Heart left ventricle (tissue), 16 donors: ENCODE measurements around the gene ROPN1. TPM values are rescaled to one million over a fixed set of nuclear protein-coding genes. Genes with fewer than 3 reads are reported as not detected.
"Not testable (repeated sequence)": the region's sequence is repeated elsewhere in the genome, so short reads cannot be mapped to it uniquely, and the experiment has no call there.

Experiments
- ATAC-seq, 4 donors: fragments of 200-7000 bp; cut with Tn5 transposase; one replicate each; pipeline ENCODE4 v1.9.1; 2020 to 2022; ENCODE audit warnings: moderate library complexity in 4 of 4, mild to moderate bottlenecking in 3 of 4, moderate number of reproducible peaks in 1 of 4
- DNase-seq, 5 donors: peaks; one replicate each; pipeline ENCODE4 v3.0.0-alpha.2; 2020
- H3K27ac ChIP-seq, 12 donors: fragments of 200-600 bp; sonication (generic) in 4 of 12; one replicate each; pipeline versions ENCODE4 v1.5.0 to v1.8.0; 2016 to 2022; ENCODE audit warnings: mild to moderate bottlenecking in 2 of 12
- H3K27me3 ChIP-seq, 9 donors: fragments of 200-600 bp; sonication (generic) in 2 of 9; one replicate each; pipeline versions ENCODE4 v1.5.1 to v1.8.0; 2016 to 2022; ENCODE audit warnings: mild to moderate bottlenecking in 3 of 9
- H3K36me3 ChIP-seq, 9 donors: fragments of 200-600 bp; sonication (generic) in 2 of 9; one replicate each; pipeline versions ENCODE4 v1.5.0 to v1.8.0; 2018 to 2022; ENCODE audit warnings: mild to moderate bottlenecking in 2 of 9
- H3K4me1 ChIP-seq, 12 donors: fragments of 200-600 bp; sonication (generic) in 4 of 12; one replicate each; pipeline versions ENCODE4 v1.5.0 to v1.8.0; 2016 to 2022; ENCODE audit warnings: mild to moderate bottlenecking in 3 of 12
- H3K4me3 ChIP-seq, 12 donors: fragments of 200-600 bp; sonication (generic) in 4 of 12; one replicate each; pipeline versions ENCODE4 v1.5.0 to v1.8.0; 2017 to 2022; ENCODE audit warnings: mild to moderate bottlenecking in 9 of 12, moderate library complexity in 4 of 12
- H3K9me3 ChIP-seq, 12 donors: fragments of 200-600 bp; sonication (generic) in 4 of 12; one replicate each; pipeline versions ENCODE4 v1.5.0 to v1.8.0; 2016 to 2022; ENCODE audit warnings: mild to moderate bottlenecking in 1 of 12
- POLR2A ChIP-seq, 2 donors: fragments of 450-650 bp; IDR thresholded peaks; one replicate each; pipeline ENCODE4 v1.6.1; 2017; ENCODE audit warnings: antibody characterized with exemption in 2 of 2, mild to moderate bottlenecking in 2 of 2, moderate library complexity in 2 of 2
- WGBS, 4 donors: extraction: QIAGEN DNeasy Blood & Tissue Kit in 2 of 4; methylation state at CpG; one replicate each; pipeline versions ENCODE4 v1.1.5 to v1.1.7; 2013 to 2018; 5-methylcytosine and 5-hydroxymethylcytosine counted together
- intact Hi-C, 10 donors: fragments of 100-400 bp; cut with DNase I; formaldehyde crosslinking; loops; one replicate each; pipeline versions ENCODE4 v1.11.1 to v1.14.2; 2022
- polyA plus RNA-seq, 2 donors: library from polyadenylated mRNA; stranded (reverse); fragments of 200-250 nt; gene quantifications; one replicate each; pipeline ENCODE4 v1.2.3, GENCODE V29; 2013
- total RNA-seq, 9 donors: library from RNA; depleted of rRNA in 2 of 9; stranded (reverse); fragments of >200 nt in 2 of 9; fragmentation: NEBNext Ultra II Directional in 3 of 9; extraction: Animal tissue kit (Norgen Biotek cat#: 25700) in 3 of 9; gene quantifications; one replicate each; pipeline versions ENCODE4 v1.1.0 to v1.2.4, GENCODE V29; 2016 to 2023
- TF ChIP-seq, protein P1 (sequence below), 12 donors: fragments of 200-600 bp; sonication (generic) in 4 of 12; IDR thresholded peaks; one replicate each; pipeline versions ENCODE4 v1.5.0 to v1.8.0; 2018 to 2022; ENCODE audit warnings: antibody characterized with exemption in 12 of 12, mild to moderate bottlenecking in 5 of 12
- donor health status: ischemic (EF 13 %, LVEDD 7.1; RV severe dilation, severe dysfunction).
- donor health status: healthy with polysubstance abuse.
- donor health status: DM: no; HTN: yes; CAD: no.
- donor health status: DM: no; HTN: no; CAD: no.
- donor health status: ischemic (EF 25% LVEDD 6.9; RV normal size, moderate dysfunction).
- donor health status: ischemic (EF 25% LVEDD 5.7; RV mildly dilated, moderate dysfunction).
- donor health status: healthy.
- donor health status: DM: yes; HTN: yes; CAD: no.
- donor health status: ischemic (EF 35%, LVEDD 5.7; RV mildly dilated, moderate dysfunction).
- donor health status: nonischemic (EF 11% LVEDD 7.7; RV severe dilation, severe dysfunction).
- donor health status: DM: yes; HTN: yes; CAD: no.
- donor health status: PGD.
- donor health status: ischemic (EF 29% LVEDD 5.4; RV normal size, mild dysfunction).
- donor health status: nonischemic (EF 23%, LVEDD 6.1; RV moderate dilation, normal function).

The ROPN1 gene
- total and polyA plus RNA-seq, 11 donors, result 0.19 to 0.67 (median 0.31) TPM; not detected in 4

DNA sequence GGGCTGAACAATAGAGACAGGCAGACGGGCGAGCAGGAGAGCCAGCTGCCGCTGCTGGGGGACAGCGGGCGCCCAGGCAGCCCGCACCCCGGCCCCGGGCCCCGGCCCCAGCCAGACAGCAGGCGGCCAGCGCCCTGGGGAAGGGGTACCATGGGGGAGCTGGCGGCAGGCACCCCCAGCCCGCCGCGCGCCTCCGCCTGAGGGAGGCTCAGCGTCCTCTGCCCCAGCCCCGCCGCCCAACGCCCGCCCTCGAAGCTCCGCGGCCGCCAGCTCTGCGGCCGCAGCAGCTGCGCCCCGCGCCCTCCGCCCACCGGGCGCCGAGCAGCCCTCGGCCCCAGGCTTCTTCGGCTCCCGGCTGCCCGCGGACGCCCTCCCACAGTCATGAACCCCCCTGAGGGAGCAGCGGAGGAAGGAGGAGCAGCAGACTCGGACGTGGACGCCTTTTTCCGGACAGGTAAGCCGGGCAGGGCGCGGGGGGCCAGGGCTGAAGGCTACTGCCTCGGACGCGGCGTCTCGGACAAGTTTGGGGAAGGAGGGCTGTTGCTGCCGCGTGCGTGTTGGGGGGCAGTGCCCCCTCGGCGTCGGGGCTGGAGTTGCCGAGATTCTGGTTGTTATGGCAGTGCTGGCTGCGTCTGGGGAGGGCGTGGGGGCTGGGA, 41.6 kb upstream of the ROPN1 start, which contains the start of gene KALRN:
Gene KALRN (plus strand): TSS at position 10 of the 656 bp plus-strand sequence.
- H3K4me3 ChIP-seq, result peak within 1 kb of the TSS; percentile 62 to 92 (median 85)
- DNase-seq (peak; percentile 23 to 72 (median 28)), ATAC-seq (peak in 2 of 4 donors; percentile 42 to 45)
- 0 to 1% (median 0%) methylated on average over 30 to 63 of the region's 63 CpGs for WGBS, 4 donors
- peaks cover 0 to 34% (median 9%) of the 10 kb centered on the region in 12 donors for H3K4me1 ChIP-seq
- peak within 1 kb of the TSS; percentile 80 to 98 (median 94) for H3K27ac ChIP-seq
- intact Hi-C loops, result loop anchor here (2.0 to 10.0 kb wide), 9 partner anchors 43 to 249 kb away; no protein-coding TSS in a partner anchor
- H3K27me3 ChIP-seq, result peaks cover 0 to 56% (median 0%) of the 10 kb centered on the region in 9 donors
- H3K36me3 ChIP-seq, result no peaks in the 10 kb centered on the region
- TF ChIP-seq, protein P1, sequence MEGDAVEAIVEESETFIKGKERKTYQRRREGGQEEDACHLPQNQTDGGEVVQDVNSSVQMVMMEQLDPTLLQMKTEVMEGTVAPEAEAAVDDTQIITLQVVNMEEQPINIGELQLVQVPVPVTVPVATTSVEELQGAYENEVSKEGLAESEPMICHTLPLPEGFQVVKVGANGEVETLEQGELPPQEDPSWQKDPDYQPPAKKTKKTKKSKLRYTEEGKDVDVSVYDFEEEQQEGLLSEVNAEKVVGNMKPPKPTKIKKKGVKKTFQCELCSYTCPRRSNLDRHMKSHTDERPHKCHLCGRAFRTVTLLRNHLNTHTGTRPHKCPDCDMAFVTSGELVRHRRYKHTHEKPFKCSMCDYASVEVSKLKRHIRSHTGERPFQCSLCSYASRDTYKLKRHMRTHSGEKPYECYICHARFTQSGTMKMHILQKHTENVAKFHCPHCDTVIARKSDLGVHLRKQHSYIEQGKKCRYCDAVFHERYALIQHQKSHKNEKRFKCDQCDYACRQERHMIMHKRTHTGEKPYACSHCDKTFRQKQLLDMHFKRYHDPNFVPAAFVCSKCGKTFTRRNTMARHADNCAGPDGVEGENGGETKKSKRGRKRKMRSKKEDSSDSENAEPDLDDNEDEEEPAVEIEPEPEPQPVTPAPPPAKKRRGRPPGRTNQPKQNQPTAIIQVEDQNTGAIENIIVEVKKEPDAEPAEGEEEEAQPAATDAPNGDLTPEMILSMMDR (IDR thresholded peaks at IDR 0.05), result peak in 6 of 12 donors; percentile 4 to 31 (median 18)
- no peak for TF ChIP-seq POLR2A (IDR thresholded peaks at IDR 0.05)
- peaks cover 0 to 5% (median 0%) of the 10 kb centered on the region in 12 donors for H3K9me3 ChIP-seq

- Histone ChIP-seq H3K9me3 (no peaks in the 10 kb centered on the region), H3K36me3 (no peaks in the 10 kb centered on the region), H3K4me1 (peaks cover 0 to 34% (median 9%) of the 10 kb centered on the region in 12 donors), H3K27ac (peak overlapping the region; percentile 80 to 98 (median 94)), H3K4me3 (peak overlapping the region; percentile 62 to 92 (median 85)), H3K27me3 (peaks cover 0 to 57% (median 0%) of the 10 kb centered on the region in 9 donors)
- DNase-seq (peak; percentile 88 to 92 (median 90)), ATAC-seq (peak; percentile 79 to 96 (median 93))
- WGBS, 4 donors, result 0 to 3% (median 1%) methylated on average over 27 to 48 of the region's 48 CpGs
- TF ChIP-seq, protein P1 (IDR thresholded peaks at IDR 0.05), result peak; percentile 61 to 88 (median 76)
- TF ChIP-seq POLR2A (IDR thresholded peaks at IDR 0.05), result no peak
- intact Hi-C loops, result loop anchor here (2.0 to 10.0 kb wide), 9 partner anchors 44 to 249 kb away; no protein-coding TSS in a partner anchor
These were observed 41.0 kb upstream of the ROPN1 start for GRCh38 chr3:124032881-124033359.

- 3 to 5% (median 4%) methylated on average over 24 to 29 of the region's 29 CpGs for WGBS, 4 donors
- Histone ChIP-seq H3K36me3 (no peaks in the 10 kb centered on the region), H3K4me3 (peak overlapping the region; percentile 62 to 92 (median 85)), H3K9me3 (no peaks in the 10 kb centered on the region), H3K27ac (peak overlapping the region; percentile 80 to 98 (median 94)), H3K4me1 (peaks cover 0 to 34% (median 9%) of the 10 kb centered on the region in 12 donors), H3K27me3 (peaks cover 0 to 57% (median 0%) of the 10 kb centered on the region in 9 donors)
- intact Hi-C loops, result loop anchor here (2.0 to 10.0 kb wide), 9 partner anchors 44 to 250 kb away; no protein-coding TSS in a partner anchor
- DNase-seq (peak in 4 of 5 donors; percentile 76 to 83 (median 78)), ATAC-seq (peak; percentile 65 to 74 (median 70))
- TF ChIP-seq POLR2A (IDR thresholded peaks at IDR 0.05), result no peak
- TF ChIP-seq, protein P1 (IDR thresholded peaks at IDR 0.05), result no peak
These were observed 40.5 kb upstream of the ROPN1 start for GRCh38 chr3:124032311-124032880.

DNA sequence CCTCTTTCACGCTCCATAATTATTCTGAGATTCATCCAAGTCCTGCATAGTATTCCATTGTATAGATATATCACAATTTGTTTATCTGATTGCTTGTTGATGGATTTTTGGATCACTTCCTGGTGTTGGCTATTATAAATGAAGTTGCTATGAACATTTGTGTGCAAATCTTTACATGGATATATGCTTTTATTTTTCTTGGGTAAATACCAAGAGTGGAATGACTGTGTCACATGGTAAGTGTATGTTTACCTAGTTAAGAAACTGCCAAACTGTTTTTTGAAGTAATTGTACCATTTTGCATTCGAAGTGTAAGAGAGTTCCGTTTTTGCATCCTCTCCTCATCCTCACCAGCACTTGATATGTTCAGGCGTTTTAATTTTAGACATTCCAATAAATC, 34.6 kb upstream of the ROPN1 start:
- WGBS, 4 donors, result 62 to 82% (median 66%) methylated on average over 4 of the region's 4 CpGs
- ATAC-seq (no peak), DNase-seq (no peak)
- Histone ChIP-seq H3K36me3 (no peaks in the 10 kb centered on the region), H3K4me1 (no peaks in the 10 kb centered on the region), H3K27me3 (peaks cover 0 to 18% (median 0%) of the 10 kb centered on the region in 9 donors), H3K27ac (no peak overlapping the region), H3K4me3 (no peak overlapping the region), H3K9me3 (no peaks in the 10 kb centered on the region)
- intact Hi-C loops, result no loop called here
- TF ChIP-seq, protein P1 (IDR thresholded peaks at IDR 0.05), result no peak
- TF ChIP-seq POLR2A (IDR thresholded peaks at IDR 0.05), result no peak

DNA sequence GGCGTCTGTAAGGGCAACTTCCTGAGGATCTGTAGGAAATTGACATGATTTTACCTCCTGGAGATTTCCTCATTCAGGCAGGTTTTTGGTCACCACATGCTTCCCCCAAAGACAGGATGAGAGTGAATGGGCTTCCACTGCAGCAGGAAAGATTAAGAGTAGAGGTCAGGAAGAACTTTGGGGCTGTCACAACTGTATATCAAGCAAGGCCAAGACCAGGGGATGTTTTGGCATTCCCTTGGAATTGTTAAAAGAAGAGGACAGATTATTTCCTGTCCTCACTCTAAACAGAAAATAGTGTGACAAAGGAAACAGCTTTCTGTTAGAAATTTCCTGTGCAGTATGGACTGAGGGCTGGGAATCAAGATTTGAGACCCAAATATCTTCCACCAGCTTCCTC, 31.6 kb upstream of the ROPN1 start:
- not testable (repeated sequence) for ATAC-seq, H3K4me3 ChIP-seq, H3K27me3 ChIP-seq, DNase-seq, H3K36me3 ChIP-seq, H3K27ac ChIP-seq, H3K4me1 ChIP-seq, H3K9me3 ChIP-seq
- intact Hi-C loops, result loop anchor here in 2 of 10 donors (5.0 kb wide), 2 partner anchors 444 to 529 kb away; no protein-coding TSS in a partner anchor
- WGBS, 4 donors, result 63 to 65% (median 64%) methylated on average over 1 of the region's 1 CpG
